Measurements from ENCODE around the gene MACROD2. TPM values are rescaled to one million over a fixed set of nuclear protein-coding genes. Genes with fewer than 3 reads are reported as not detected.

Gene MACROD2
- total RNA-seq, 2 donors from 2014 or later: 8.0 to 19.4 TPM

- no peaks in the 10 kb centered on the region for H3K27me3 ChIP-seq (replicated peaks; ENCODE audit: insufficient read depth)
- H3K4me1 ChIP-seq (replicated peaks): no peaks in the 10 kb centered on the region
- intact Hi-C loops (cut with DNase I): no loop called here
- no peak for DNase-seq (ENCODE audit: low spot score)
- no peak overlapping the region for H3K4me3 ChIP-seq
- H3K27ac ChIP-seq: no peak overlapping the region
- H3K9me3 ChIP-seq: no peaks in the 10 kb centered on the region
- 76% methylated on average over 1 of the region's 1 CpG for WGBS
- no peak for TF ChIP-seq POLR2A (IDR thresholded peaks at IDR 0.05)
- no peak for TF ChIP-seq POLR2AphosphoS5 (IDR thresholded peaks at IDR 0.05)
- no peak for TF ChIP-seq CTCF (IDR thresholded peaks at IDR 0.05)
- no peaks in the 10 kb centered on the region for H3K36me3 ChIP-seq
These were observed 1617.5 kb downstream of the MACROD2 start for GRCh38 chr20:15612769-15613168.

GRCh38 chr20:15613530-15613929, 1618.2 kb downstream of the MACROD2 start:
- Histone ChIP-seq H3K4me3 (no peak overlapping the region), H3K27ac (no peak overlapping the region), H3K27me3 (replicated peaks; ENCODE audit: insufficient read depth) (no peaks in the 10 kb centered on the region), H3K9me3 (no peaks in the 10 kb centered on the region), H3K36me3 (no peaks in the 10 kb centered on the region), H3K4me1 (replicated peaks) (no peaks in the 10 kb centered on the region)
- intact Hi-C loops (cut with DNase I): no loop called here
- TF ChIP-seq POLR2AphosphoS5 (IDR thresholded peaks at IDR 0.05): no peak
- no peak for TF ChIP-seq CTCF (IDR thresholded peaks at IDR 0.05)
- TF ChIP-seq POLR2A (IDR thresholded peaks at IDR 0.05): no peak
- no peak for DNase-seq (ENCODE audit: low spot score)
- 32% methylated on average over 4 of the region's 4 CpGs for WGBS

GRCh38 chr20:15616626-15617025, 1621.3 kb downstream of the MACROD2 start:
- intact Hi-C loops (cut with DNase I): no loop called here
- H3K4me3 ChIP-seq: no peak overlapping the region
- WGBS: 88% methylated on average over 1 of the region's 1 CpG
- H3K27ac ChIP-seq: no peak overlapping the region
- no peak for DNase-seq (ENCODE audit: low spot score)
- H3K27me3 ChIP-seq (replicated peaks; ENCODE audit: insufficient read depth): no peaks in the 10 kb centered on the region
- H3K36me3 ChIP-seq: no peaks in the 10 kb centered on the region
- H3K9me3 ChIP-seq: no peaks in the 10 kb centered on the region
- no peak for TF ChIP-seq POLR2A (IDR thresholded peaks at IDR 0.05)
- no peak for TF ChIP-seq POLR2AphosphoS5 (IDR thresholded peaks at IDR 0.05)
- TF ChIP-seq CTCF (IDR thresholded peaks at IDR 0.05): no peak
- no peaks in the 10 kb centered on the region for H3K4me1 ChIP-seq (replicated peaks)

GRCh38 chr20:15618110-15618509, 1622.8 kb downstream of the MACROD2 start:
- Histone ChIP-seq H3K27ac (no peak overlapping the region), H3K36me3 (no peaks in the 10 kb centered on the region), H3K4me3 (no peak overlapping the region), H3K4me1 (replicated peaks) (no peaks in the 10 kb centered on the region), H3K27me3 (replicated peaks; ENCODE audit: insufficient read depth) (no peaks in the 10 kb centered on the region), H3K9me3 (no peaks in the 10 kb centered on the region)
- intact Hi-C loops (cut with DNase I): no loop called here
- DNase-seq (ENCODE audit: low spot score): no peak
- 84% methylated on average over 2 of the region's 2 CpGs for WGBS
- TF ChIP-seq POLR2AphosphoS5 (IDR thresholded peaks at IDR 0.05) (no peak), CTCF (IDR thresholded peaks at IDR 0.05) (no peak), POLR2A (IDR thresholded peaks at IDR 0.05) (no peak)

GRCh38 chr20:15618912-15619311, 1623.6 kb downstream of the MACROD2 start:
- Histone ChIP-seq H3K4me3 (no peak overlapping the region), H3K4me1 (replicated peaks) (no peaks in the 10 kb centered on the region), H3K27me3 (replicated peaks; ENCODE audit: insufficient read depth) (no peaks in the 10 kb centered on the region), H3K36me3 (no peaks in the 10 kb centered on the region), H3K27ac (no peak overlapping the region), H3K9me3 (no peaks in the 10 kb centered on the region)
- intact Hi-C loops (cut with DNase I): no loop called here
- no peak for TF ChIP-seq POLR2A (IDR thresholded peaks at IDR 0.05)
- no peak for TF ChIP-seq CTCF (IDR thresholded peaks at IDR 0.05)
- no peak for TF ChIP-seq POLR2AphosphoS5 (IDR thresholded peaks at IDR 0.05)
- DNase-seq (ENCODE audit: low spot score): no peak
- WGBS: 94% methylated on average over 5 of the region's 5 CpGs
